Measurements from ENCODE around the gene ZNF212. TPM values are rescaled to one million over a fixed set of nuclear protein-coding genes. Genes with fewer than 3 reads are reported as not detected.
A peak's percentile ranks its signal among the peaks of the same experiment; 100 is the strongest.

ZNF212 gene
- total RNA-seq, 1 experiment from 2014 or later, result 18.6 TPM

GRCh38 chr7:149197675-149198074, 41.8 kb upstream of the ZNF212 start:
- Mint-ChIP-seq H3K4me3 (ENCODE audit: unreplicated experiment) (no peak overlapping the region), H3K27ac (ENCODE audit: unreplicated experiment) (no peak overlapping the region), H3K36me3 (ENCODE audit: insufficient read depth, unreplicated experiment) (peaks cover 45% of the 10 kb centered on the region), H3K27me3 (ENCODE audit: insufficient read depth, unreplicated experiment) (no peaks in the 10 kb centered on the region), H3K4me1 (ENCODE audit: low read depth, unreplicated experiment) (no peaks in the 10 kb centered on the region), H3K9me3 (ENCODE audit: unreplicated experiment) (no peaks in the 10 kb centered on the region)
- no peak for DNase-seq
- ChIA-PET POLR2A (no interaction called here), CTCF (interaction anchor here (1.2 kb wide), 1 partner anchor 172 kb away, joined by 4 read pairs; no protein-coding TSS in a partner anchor)
- no peak for TF ChIP-seq CTCF (IDR thresholded peaks at IDR 0.05; ENCODE audit: insufficient read depth in 1 of 2, low read depth in 1 of 2, low read length in 1 of 2, severe bottlenecking in 1 of 2, unreplicated experiment in 1 of 2)
- Histone ChIP-seq H3K4me1 (no peaks in the 10 kb centered on the region; the same call in 1 of the 2 replicates), H3K36me3 (ENCODE audit: control insufficient read depth, insufficient read depth, low read length) (peaks cover 6% of the 10 kb centered on the region), H3K4me3 (ENCODE audit: low read depth, low read length) (no peak overlapping the region), H3K9me3 (no peaks in the 10 kb centered on the region), H3K27me3 (replicated peaks; ENCODE audit: control insufficient read depth, insufficient read depth, low read length) (no peaks in the 10 kb centered on the region)
- intact Hi-C loops (cut with micrococcal nuclease; ENCODE audit: unreplicated experiment), result no loop called here
- BruUV-seq (replicated peaks), result no TSS peak

- H3K9me3 Mint-ChIP-seq (ENCODE audit: unreplicated experiment), result no peaks in the 10 kb centered on the region
- no peaks in the 10 kb centered on the region for H3K27me3 Mint-ChIP-seq (ENCODE audit: insufficient read depth, unreplicated experiment)
- no peaks in the 10 kb centered on the region for H3K27me3 ChIP-seq (replicated peaks; ENCODE audit: control insufficient read depth, insufficient read depth, low read length)
- H3K4me1 Mint-ChIP-seq (ENCODE audit: low read depth, unreplicated experiment), result no peaks in the 10 kb centered on the region
- no peak overlapping the region for H3K4me3 Mint-ChIP-seq (ENCODE audit: unreplicated experiment)
- no peaks in the 10 kb centered on the region for H3K9me3 ChIP-seq
- TF ChIP-seq CTCF (IDR thresholded peaks at IDR 0.05; ENCODE audit: insufficient read depth in 1 of 2, low read depth in 1 of 2, low read length in 1 of 2, severe bottlenecking in 1 of 2, unreplicated experiment in 1 of 2), result no peak
- peaks cover 51% of the 10 kb centered on the region for H3K36me3 Mint-ChIP-seq (ENCODE audit: insufficient read depth, unreplicated experiment)
- DNase-seq, result no peak
- BruUV-seq (replicated peaks), result no TSS peak
- intact Hi-C loops (cut with micrococcal nuclease; ENCODE audit: unreplicated experiment), result no loop called here
- H3K4me1 ChIP-seq, result no peaks in the 10 kb centered on the region; the same call in 1 of the 2 replicates
- H3K36me3 ChIP-seq (ENCODE audit: control insufficient read depth, insufficient read depth, low read length), result peaks cover 6% of the 10 kb centered on the region
- no peak overlapping the region for H3K4me3 ChIP-seq (ENCODE audit: low read depth, low read length)
- no peak overlapping the region for H3K27ac Mint-ChIP-seq (ENCODE audit: unreplicated experiment)
- ChIA-PET POLR2A (no interaction called here), CTCF (interaction anchor here (1.2 kb wide), 1 partner anchor 173 kb away, joined by 4 read pairs; no protein-coding TSS in a partner anchor)
These were observed 41.2 kb upstream of the ZNF212 start for GRCh38 chr7:149198161-149198816.

GRCh38 chr7:149199234-149199995, 40.0 kb upstream of the ZNF212 start:
- no peak for TF ChIP-seq CTCF (IDR thresholded peaks at IDR 0.05; ENCODE audit: insufficient read depth in 1 of 2, low read depth in 1 of 2, low read length in 1 of 2, severe bottlenecking in 1 of 2, unreplicated experiment in 1 of 2)
- intact Hi-C loops (cut with micrococcal nuclease; ENCODE audit: unreplicated experiment), result no loop called here
- no peak overlapping the region for H3K4me3 Mint-ChIP-seq (ENCODE audit: unreplicated experiment)
- H3K36me3 ChIP-seq (ENCODE audit: control insufficient read depth, insufficient read depth, low read length), result peaks cover 8% of the 10 kb centered on the region
- BruUV-seq (replicated peaks), result TSS peak; percentile 1
- DNase-seq, result no peak
- POLR2A ChIA-PET, result no interaction called here
- no peaks in the 10 kb centered on the region for H3K9me3 Mint-ChIP-seq (ENCODE audit: unreplicated experiment)
- no peaks in the 10 kb centered on the region for H3K27me3 ChIP-seq (replicated peaks; ENCODE audit: control insufficient read depth, insufficient read depth, low read length)
- H3K27me3 Mint-ChIP-seq (ENCODE audit: insufficient read depth, unreplicated experiment), result no peaks in the 10 kb centered on the region
- no peak overlapping the region for H3K4me3 ChIP-seq (ENCODE audit: low read depth, low read length)
- peaks cover 62% of the 10 kb centered on the region for H3K36me3 Mint-ChIP-seq (ENCODE audit: insufficient read depth, unreplicated experiment)
- no peaks in the 10 kb centered on the region; the same call in 1 of the 2 replicates for H3K4me1 ChIP-seq
- no peak overlapping the region for H3K27ac Mint-ChIP-seq (ENCODE audit: unreplicated experiment)
- H3K4me1 Mint-ChIP-seq (ENCODE audit: low read depth, unreplicated experiment), result peaks cover 8% of the 10 kb centered on the region
- CTCF ChIA-PET, result interaction anchor here (0.6 kb wide), 1 partner anchor 605 kb away, joined by 3 read pairs; no protein-coding TSS in a partner anchor
- H3K9me3 ChIP-seq, result no peaks in the 10 kb centered on the region
